Body of pancreas (tissue), 4 donors: ENCODE data around the gene SLC25A27.

Experiments used
- CTCF ChIP-seq, 7 experiments: fragments of 450-650 bp in 4 of 7; fragments of 200-600 bp in 3 of 7; sonication (generic) in 3 of 7; IDR thresholded peaks; one replicate each; pipeline ENCODE4 v1.5.1; 2016 to 2019; ENCODE audit warnings: antibody characterized with exemption in 7 of 7
- POLR2A ChIP-seq, 3 donors: fragments of 450-650 bp; IDR thresholded peaks; one replicate each; pipeline ENCODE4 v1.6.1; 2016; ENCODE audit warnings: antibody characterized with exemption in 3 of 3, mild to moderate bottlenecking in 2 of 3

- TF ChIP-seq CTCF (IDR thresholded peaks at IDR 0.05): no peak
- TF ChIP-seq POLR2A (IDR thresholded peaks at IDR 0.05): no peak
These were observed 14.6 kb downstream of the SLC25A27 start for GRCh38 chr6:46667377-46667776.
